Frontal cortex (tissue), 4 donors: ENCODE results near the gene NBPF20. TPM values are rescaled to one million over a fixed set of nuclear protein-coding genes. Genes with fewer than 3 reads are reported as not detected.
"Not testable (repeated sequence)": the region's sequence is repeated elsewhere in the genome, so short reads cannot be mapped to it uniquely, and the experiment has no call there.

ENCODE experiments used
- DNase-seq, 2 donors: peaks; one replicate each; pipeline ENCODE4 v3.0.0; 2012; ENCODE audit warnings: low spot score in 2 of 2
- FAIRE-seq: peaks from 2 replicates; lab custom pipeline; 2012; peaks lifted over from hg19 to GRCh38; lab: Jason Lieb, UNC
- small RNA-seq: library from RNA; depleted of rRNA; stranded (forward); fragments of <200 nt; gene quantifications from one replicate; pipeline ENCODE3, GENCODE V24; 2014
- total RNA-seq: library from RNA; depleted of rRNA; stranded (reverse); fragments of >200 nt; gene quantifications from one replicate; pipeline ENCODE4 v1.2.3, GENCODE V29; 2014
- donor health status: control.
- donor health status: control.
- donor health status: control.

The NBPF20 gene
- total RNA-seq, 1 donor from 2014 or later: 4.1 TPM

- DNase-seq: not testable (repeated sequence)
Measured at GRCh38 chr1:145430830-145431229, 5.4 kb upstream of the NBPF20 start.

GRCh38 chr1:145429329-145429728 is 3.9 kb upstream of the NBPF20 start:
- not testable (repeated sequence) for FAIRE-seq, DNase-seq

More at GRCh38 chr1:145430830-145431229, 5.4 kb upstream of the NBPF20 start:
- not testable (repeated sequence) for FAIRE-seq

GRCh38 chr1:145424612-145425435 is 579 bp downstream of the NBPF20 start:
- FAIRE-seq, DNase-seq: not testable (repeated sequence)

- not testable (repeated sequence) for DNase-seq, FAIRE-seq
Measured at GRCh38 chr1:145415149-145415548, 10.3 kb downstream of the NBPF20 start.

- not testable (repeated sequence) for FAIRE-seq, DNase-seq
Measured at GRCh38 chr1:145407266-145407665, 18.1 kb downstream of the NBPF20 start.

- not testable (repeated sequence) for DNase-seq, FAIRE-seq
Measured at GRCh38 chr1:145404949-145405348, 20.5 kb downstream of the NBPF20 start.

GRCh38 chr1:145400701-145401100 is 24.7 kb downstream of the NBPF20 start:
- FAIRE-seq, DNase-seq: not testable (repeated sequence)

Small RNA genes lying within 50 kb of the gene (small RNA-seq; reads per million reads assigned to genes)
- gene RF00003: 0.23 reads per million

Other genes starting within 250 kb of the NBPF20 start
- not detected for gene PPIAL4D, start 183.4 kb downstream of the NBPF20 start, total RNA-seq
- gene GPR89A, start 182.4 kb upstream of the NBPF20 start, total RNA-seq: 36.3 TPM